Mammary epithelial cell (primary cell): ENCODE measurements around the gene ARHGAP26.

Experiments
- CTCF ChIP-seq, 2 donors: IDR thresholded peaks in 1 of 2; conservative IDR thresholded peaks in 1 of 2; 2 replicates each; pipeline ENCODE4 v1.5.1; 2011 to 2012; ENCODE audit warnings: inconsistent platforms in 2 of 2, low read length in 2 of 2, mild to moderate bottlenecking in 2 of 2, control low read depth in 1 of 2, low read depth in 1 of 2; ENCODE audit not compliant: insufficient read depth in 1 of 2; ENCODE audit errors: extremely low read depth in 1 of 2
- EZH2 ChIP-seq: IDR thresholded peaks from 2 replicates; pipeline ENCODE4 v1.6.1; 2012; ENCODE audit warnings: low read length, inconsistent platforms, borderline replicate concordance

GRCh38 chr5:143237664-143238063 is 467.5 kb downstream of the ARHGAP26 start:
- TF ChIP-seq CTCF (conservative IDR thresholded peaks at IDR 0.05 in 1 of 2, IDR thresholded peaks at IDR 0.05 in 1 of 2; ENCODE audit: extremely low read depth in 1 of 2, insufficient read depth in 1 of 2, low read depth in 1 of 2, low read length in 2 of 2) (no peak), EZH2 (no peak)
